ENCODE data around the gene GPR153. TPM values are rescaled to one million over a fixed set of nuclear protein-coding genes. Genes with fewer than 3 reads are reported as not detected.

Gene GPR153
- total and polyA plus RNA-seq, 2 of the 8 experiments (the other 6 are each of a cell fraction or from before 2014, with no cell fraction given): 5.7 to 8.1 TPM

GRCh38 chr1:6286266-6286665 lies 25.4 kb upstream of the GPR153 start:
- Histone ChIP-seq H3K79me2 (ENCODE audit: control insufficient read depth in 1 of 2, insufficient read depth in 2 of 2, low read length in 2 of 2) (no peaks in the 10 kb centered on the region), H3K23me2 (ENCODE audit: low read depth, low read length) (no peaks in the 10 kb centered on the region), H4K91ac (replicated peaks; ENCODE audit: insufficient read length, low read length) (no peak overlapping the region), H2BK5ac (ENCODE audit: low read depth, low read length) (no peak overlapping the region), H3K56ac (replicated peaks; ENCODE audit: insufficient read length, low read depth, low read length) (no peak overlapping the region), H3K14ac (ENCODE audit: insufficient read length) (no peak overlapping the region), H2AK5ac (ENCODE audit: low read depth, low read length) (no peak overlapping the region), H3K9ac (replicated peaks in 1 of 4; ENCODE audit: extremely low read depth in 1 of 4, low read depth in 3 of 4, low read length in 3 of 4) (no peak overlapping the region), H3K23ac (ENCODE audit: insufficient read length) (no peak overlapping the region), H3K4me2 (ENCODE audit: insufficient read depth in 1 of 2, low read depth in 2 of 2, low read length in 2 of 2) (no peak overlapping the region), H2BK15ac (ENCODE audit: low read length) (no peak overlapping the region), H4K8ac (ENCODE audit: extremely low read depth, insufficient read depth, low read length) (no peak overlapping the region), H3K9me3 (ENCODE audit: insufficient read depth in 2 of 2, low read depth in 1 of 2, low read length in 1 of 2) (no peaks in the 10 kb centered on the region), H4K5ac (ENCODE audit: insufficient read length, low read depth, low read length) (no peak overlapping the region), H3K18ac (ENCODE audit: extremely low read depth, low read length) (no peak overlapping the region), H3K27ac (ENCODE audit: low read depth, low read length) (no peak overlapping the region), H3K27me3 (replicated peaks in 1 of 4; ENCODE audit: control insufficient read depth in 3 of 4, extremely low read depth in 1 of 4, insufficient read depth in 3 of 4, low read length in 3 of 4) (no peaks in the 10 kb centered on the region), H3K36me3 (ENCODE audit: control insufficient read depth in 2 of 4, insufficient read depth in 4 of 4, low read length in 3 of 4) (no peaks in the 10 kb centered on the region; a peak in 1 of 8 replicates), H3K4me3 (ENCODE audit: extremely low read depth in 1 of 4, insufficient read depth in 2 of 4, low read depth in 3 of 4, low read length in 4 of 4) (no peak overlapping the region), H2BK20ac (ENCODE audit: low read length) (no peak overlapping the region), H2BK120ac (replicated peaks; ENCODE audit: low read depth, low read length) (no peak overlapping the region), H3K4ac (replicated peaks; ENCODE audit: insufficient read length, low read depth, low read length) (no peak overlapping the region), H3K79me1 (ENCODE audit: low read depth, low read length) (no peaks in the 10 kb centered on the region), H3K4me1 (replicated peaks in 1 of 4; ENCODE audit: control insufficient read depth in 3 of 4, insufficient read depth in 4 of 4, low read length in 3 of 4) (no peaks in the 10 kb centered on the region), H4K20me1 (replicated peaks in 1 of 2; ENCODE audit: control insufficient read depth in 1 of 2, insufficient read depth in 2 of 2, low read length in 2 of 2) (peaks cover 5 to 8% of the 10 kb centered on the region in 2 experiments), H2BK12ac (ENCODE audit: low read depth, low read length) (no peak overlapping the region), H2AFZ (ENCODE audit: low read length) (no peak overlapping the region)
- POLR2A ChIA-PET (ENCODE audit: partially characterized antibody): no interaction called here
- DNase-seq (ENCODE audit: low read depth in 1 of 2, low spot score in 2 of 2): no peak
- CTCF ChIA-PET (ENCODE audit: partially characterized antibody): interaction anchor here (1.3 to 10.6 kb wide), 4 partner anchors 37 to 81 kb away, joined by 3 to 122 read pairs (median 6); partner anchors contain the start of gene RNF207
- no peak for TF ChIP-seq TAF7 (optimal IDR thresholded peaks at IDR 0.05; ENCODE audit: borderline replicate concordance, low read depth, low read length)
- no peak for TF ChIP-seq CTCF (IDR thresholded peaks at IDR 0.05; ENCODE audit: control extremely low read depth in 1 of 3, insufficient read depth in 1 of 3, low read depth in 1 of 3, low read length in 3 of 3)
- no peak for TF ChIP-seq BCL11A (IDR thresholded peaks at IDR 0.05; ENCODE audit: low read depth in 2 of 2, low read length in 2 of 2)
- no peak for TF ChIP-seq JUN (IDR thresholded peaks at IDR 0.05; ENCODE audit: low read depth, low read length)
- no peak for TF ChIP-seq SRF (IDR thresholded peaks at IDR 0.05; ENCODE audit: low read depth, low read length)
- WGBS, 2 experiments (ENCODE audit: extremely low coverage in 1 of 2, insufficient coverage in 1 of 2, insufficient read length in 1 of 2, insufficient replicate concordance in 2 of 2, low coverage in 1 of 2, low lambda C conversion rate in 2 of 2, missing lambda C conversion rate in 1 of 2): 96% methylated on average over 8 of the region's 8 CpGs; no CpG with 5 or more reads in 1 of the 2 experiments
- FAIRE-seq: no peak

Data from H1 (cell line).